ENCODE measurements around the gene PTPRG. TPM values are rescaled to one million over a fixed set of nuclear protein-coding genes. Genes with fewer than 3 reads are reported as not detected.

PTPRG gene
- total RNA-seq, 3 donors from 2014 or later: 0.10 to 0.19 (median 0.13) TPM

- DNase-seq: no peak
- H3K36me3 Mint-ChIP-seq (ENCODE audit: insufficient read depth): no peaks in the 10 kb centered on the region
- no peak for ATAC-seq
- H3K4me3 Mint-ChIP-seq: no peak overlapping the region
- H3K4me1 Mint-ChIP-seq (ENCODE audit: low read depth): no peaks in the 10 kb centered on the region
- H3K27me3 Mint-ChIP-seq (ENCODE audit: low read depth): no peaks in the 10 kb centered on the region
- no peaks in the 10 kb centered on the region for H3K9me3 Mint-ChIP-seq
Measured at GRCh38 chr3:61593446-61594029, 32.2 kb downstream of the PTPRG start.

- Mint-ChIP-seq H3K36me3 (ENCODE audit: insufficient read depth) (no peaks in the 10 kb centered on the region), H3K4me1 (ENCODE audit: low read depth) (no peaks in the 10 kb centered on the region), H3K9me3 (no peaks in the 10 kb centered on the region), H3K27me3 (ENCODE audit: low read depth) (no peaks in the 10 kb centered on the region), H3K4me3 (no peak overlapping the region)
- DNase-seq: no peak
- no peak for ATAC-seq
Measured at GRCh38 chr3:61594144-61594963, 33.0 kb downstream of the PTPRG start.

- Mint-ChIP-seq H3K27me3 (ENCODE audit: low read depth) (no peaks in the 10 kb centered on the region), H3K4me1 (ENCODE audit: low read depth) (no peaks in the 10 kb centered on the region), H3K4me3 (no peak overlapping the region), H3K36me3 (ENCODE audit: insufficient read depth) (no peaks in the 10 kb centered on the region), H3K9me3 (no peaks in the 10 kb centered on the region)
- DNase-seq (no peak), ATAC-seq (no peak)
Measured at GRCh38 chr3:61594964-61595285, 33.6 kb downstream of the PTPRG start.

DNA sequence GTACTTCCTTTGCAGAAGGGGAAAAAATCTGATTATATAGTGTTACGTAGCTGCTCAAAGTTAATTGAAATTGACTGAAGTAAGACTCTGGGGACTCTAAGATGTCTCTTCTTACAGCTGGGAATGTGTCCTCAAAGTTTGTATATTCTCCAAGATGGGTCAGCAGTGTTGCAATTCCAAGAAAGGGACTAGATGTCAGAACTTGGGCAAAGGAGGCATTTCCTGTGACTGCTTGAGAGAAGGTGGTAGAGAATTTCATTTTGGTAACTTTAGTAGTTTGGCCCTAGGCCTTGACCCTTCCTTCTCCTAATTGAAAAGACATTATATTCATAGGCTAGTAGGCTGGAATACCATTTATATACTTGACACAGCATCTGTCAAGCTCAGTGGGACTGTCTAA is 33.9 kb downstream of the PTPRG start:
- ATAC-seq (no peak), DNase-seq (no peak)
- Mint-ChIP-seq H3K27me3 (ENCODE audit: low read depth) (no peaks in the 10 kb centered on the region), H3K9me3 (no peaks in the 10 kb centered on the region), H3K4me1 (ENCODE audit: low read depth) (no peaks in the 10 kb centered on the region), H3K4me3 (no peak overlapping the region), H3K36me3 (ENCODE audit: insufficient read depth) (no peaks in the 10 kb centered on the region)

- Mint-ChIP-seq H3K27me3 (ENCODE audit: low read depth) (no peaks in the 10 kb centered on the region), H3K4me3 (no peak overlapping the region), H3K9me3 (no peaks in the 10 kb centered on the region), H3K36me3 (ENCODE audit: insufficient read depth) (no peaks in the 10 kb centered on the region), H3K4me1 (ENCODE audit: low read depth) (no peaks in the 10 kb centered on the region)
- no peak for ATAC-seq
- no peak for DNase-seq
Measured at GRCh38 chr3:61595826-61596225, 34.5 kb downstream of the PTPRG start.

GRCh38 chr3:61597906-61598305 is 36.5 kb downstream of the PTPRG start:
- no peak for DNase-seq
- no peak for ATAC-seq
- H3K4me1 Mint-ChIP-seq (ENCODE audit: low read depth): no peaks in the 10 kb centered on the region
- no peaks in the 10 kb centered on the region for H3K27me3 Mint-ChIP-seq (ENCODE audit: low read depth)
- H3K36me3 Mint-ChIP-seq (ENCODE audit: insufficient read depth): no peaks in the 10 kb centered on the region
- no peaks in the 10 kb centered on the region for H3K9me3 Mint-ChIP-seq
- H3K4me3 Mint-ChIP-seq: no peak overlapping the region

- no peaks in the 10 kb centered on the region for H3K4me1 Mint-ChIP-seq (ENCODE audit: low read depth)
- H3K9me3 Mint-ChIP-seq: no peaks in the 10 kb centered on the region
- no peaks in the 10 kb centered on the region for H3K27me3 Mint-ChIP-seq (ENCODE audit: low read depth)
- no peak for DNase-seq
- H3K4me3 Mint-ChIP-seq: no peak overlapping the region
- no peak for ATAC-seq
- no peaks in the 10 kb centered on the region for H3K36me3 Mint-ChIP-seq (ENCODE audit: insufficient read depth)
Measured at GRCh38 chr3:61600195-61600594, 38.8 kb downstream of the PTPRG start.

- Mint-ChIP-seq H3K9me3 (no peaks in the 10 kb centered on the region), H3K27me3 (ENCODE audit: low read depth) (no peaks in the 10 kb centered on the region), H3K36me3 (ENCODE audit: insufficient read depth) (no peaks in the 10 kb centered on the region), H3K4me1 (ENCODE audit: low read depth) (no peaks in the 10 kb centered on the region), H3K4me3 (no peak overlapping the region)
- ATAC-seq (no peak), DNase-seq (no peak)
Measured at GRCh38 chr3:61601831-61602230, 40.5 kb downstream of the PTPRG start.

- Mint-ChIP-seq H3K36me3 (ENCODE audit: insufficient read depth) (no peaks in the 10 kb centered on the region), H3K27me3 (ENCODE audit: low read depth) (no peaks in the 10 kb centered on the region), H3K9me3 (no peaks in the 10 kb centered on the region), H3K4me3 (no peak overlapping the region), H3K4me1 (ENCODE audit: low read depth) (no peaks in the 10 kb centered on the region)
- no peak for ATAC-seq
- DNase-seq: no peak
Measured at GRCh38 chr3:61602466-61602865, 41.1 kb downstream of the PTPRG start.

GRCh38 chr3:61605589-61606175 is 44.3 kb downstream of the PTPRG start:
- DNase-seq (no peak), ATAC-seq (no peak)
- Mint-ChIP-seq H3K4me1 (ENCODE audit: low read depth) (no peaks in the 10 kb centered on the region), H3K36me3 (ENCODE audit: insufficient read depth) (no peaks in the 10 kb centered on the region), H3K27me3 (ENCODE audit: low read depth) (no peaks in the 10 kb centered on the region), H3K9me3 (no peaks in the 10 kb centered on the region), H3K4me3 (no peak overlapping the region)

DNA sequence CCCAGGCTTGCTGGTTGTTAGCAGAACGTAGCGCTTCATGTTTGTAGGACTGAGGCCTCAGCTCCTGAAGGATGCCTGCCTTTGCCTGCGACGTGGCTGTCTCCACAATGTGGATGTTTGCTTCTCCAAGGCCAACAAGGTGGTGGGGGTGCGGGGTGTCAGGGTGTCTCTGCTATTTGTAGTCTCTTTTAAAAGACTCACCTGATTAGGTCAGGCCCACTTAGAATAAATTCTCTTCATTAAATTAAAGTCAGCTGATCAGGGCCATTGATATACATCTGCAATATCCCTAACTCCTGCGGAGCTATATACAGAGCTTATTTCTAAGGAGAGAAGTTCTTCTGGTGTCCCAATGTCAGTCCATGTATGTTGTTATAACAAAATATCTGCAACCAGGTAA is 44.8 kb downstream of the PTPRG start:
- H3K27me3 Mint-ChIP-seq (ENCODE audit: low read depth): no peaks in the 10 kb centered on the region
- H3K36me3 Mint-ChIP-seq (ENCODE audit: insufficient read depth): no peaks in the 10 kb centered on the region
- no peaks in the 10 kb centered on the region for H3K9me3 Mint-ChIP-seq
- no peaks in the 10 kb centered on the region for H3K4me1 Mint-ChIP-seq (ENCODE audit: low read depth)
- no peak overlapping the region for H3K4me3 Mint-ChIP-seq
- ATAC-seq: no peak
- no peak for DNase-seq

- no peak overlapping the region for H3K4me3 Mint-ChIP-seq
- no peaks in the 10 kb centered on the region for H3K36me3 Mint-ChIP-seq (ENCODE audit: insufficient read depth)
- H3K9me3 Mint-ChIP-seq: no peaks in the 10 kb centered on the region
- DNase-seq (no peak), ATAC-seq (no peak)
- H3K27me3 Mint-ChIP-seq (ENCODE audit: low read depth): no peaks in the 10 kb centered on the region
- no peaks in the 10 kb centered on the region for H3K4me1 Mint-ChIP-seq (ENCODE audit: low read depth)
Measured at GRCh38 chr3:61608072-61608471, 46.7 kb downstream of the PTPRG start.

DNA sequence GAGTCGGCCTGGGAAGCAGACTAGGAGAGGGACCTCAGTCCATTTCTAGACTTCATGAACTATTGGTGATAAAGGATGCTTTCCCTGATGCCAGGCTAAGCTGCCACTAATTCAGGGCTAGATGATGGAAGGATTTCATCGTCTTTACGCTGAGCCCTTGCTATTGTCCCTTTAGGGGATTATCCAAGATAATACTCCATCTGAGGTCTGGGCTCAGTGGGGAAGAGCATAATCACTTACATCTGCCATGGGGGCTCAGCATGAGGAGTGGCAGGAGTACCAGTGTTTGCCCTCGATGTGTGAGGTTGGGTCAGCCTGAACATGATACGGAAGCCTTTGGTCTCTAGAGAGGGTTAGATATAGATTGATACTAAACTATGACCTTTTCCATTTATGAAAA is 47.3 kb downstream of the PTPRG start:
- H3K4me1 Mint-ChIP-seq (ENCODE audit: low read depth): no peaks in the 10 kb centered on the region
- ATAC-seq (no peak), DNase-seq (no peak)
- H3K4me3 Mint-ChIP-seq: no peak overlapping the region
- H3K36me3 Mint-ChIP-seq (ENCODE audit: insufficient read depth): no peaks in the 10 kb centered on the region
- H3K27me3 Mint-ChIP-seq (ENCODE audit: low read depth): no peaks in the 10 kb centered on the region
- H3K9me3 Mint-ChIP-seq: no peaks in the 10 kb centered on the region

DNA sequence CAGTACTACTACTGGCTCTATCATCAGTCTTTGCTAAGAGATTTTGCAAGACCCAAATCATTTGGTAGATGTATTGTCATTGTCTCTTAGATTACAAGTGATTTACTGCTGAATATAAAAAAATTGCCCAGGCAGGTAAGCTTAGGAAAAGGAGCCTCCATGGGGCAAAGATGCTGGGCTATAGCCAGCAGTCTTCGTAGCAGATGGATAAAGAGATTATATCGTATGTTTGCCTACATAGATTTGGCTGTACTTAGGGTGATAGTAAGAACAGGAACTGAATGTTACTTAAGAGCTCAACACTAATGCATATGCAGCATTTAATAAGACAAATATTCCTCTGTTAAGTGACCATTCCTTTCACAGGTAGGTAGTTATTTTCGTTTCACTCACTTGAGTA is 48.9 kb downstream of the PTPRG start:
- no peak overlapping the region for H3K4me3 Mint-ChIP-seq
- no peak for ATAC-seq
- no peak for DNase-seq
- no peaks in the 10 kb centered on the region for H3K36me3 Mint-ChIP-seq (ENCODE audit: insufficient read depth)
- no peaks in the 10 kb centered on the region for H3K9me3 Mint-ChIP-seq
- no peaks in the 10 kb centered on the region for H3K27me3 Mint-ChIP-seq (ENCODE audit: low read depth)
- no peaks in the 10 kb centered on the region for H3K4me1 Mint-ChIP-seq (ENCODE audit: low read depth)
